Astrocyte (in vitro differentiated cells and primary cell): ENCODE data around the gene C1orf122.

ENCODE experiments used
- EZH2 ChIP-seq: IDR thresholded peaks from 2 replicates; pipeline ENCODE4 v1.6.1; 2012; ENCODE audit warnings: mild to moderate bottlenecking, low read length, inconsistent platforms; ENCODE audit not compliant: insufficient read depth
- TF ChIP-seq, protein P1 (sequence below): IDR thresholded peaks from 2 replicates; pipeline ENCODE4 v1.5.1; 2011; ENCODE audit warnings: low read depth, mild to moderate bottlenecking, inconsistent platforms, low read length, moderate library complexity; ENCODE audit not compliant: insufficient read depth

DNA sequence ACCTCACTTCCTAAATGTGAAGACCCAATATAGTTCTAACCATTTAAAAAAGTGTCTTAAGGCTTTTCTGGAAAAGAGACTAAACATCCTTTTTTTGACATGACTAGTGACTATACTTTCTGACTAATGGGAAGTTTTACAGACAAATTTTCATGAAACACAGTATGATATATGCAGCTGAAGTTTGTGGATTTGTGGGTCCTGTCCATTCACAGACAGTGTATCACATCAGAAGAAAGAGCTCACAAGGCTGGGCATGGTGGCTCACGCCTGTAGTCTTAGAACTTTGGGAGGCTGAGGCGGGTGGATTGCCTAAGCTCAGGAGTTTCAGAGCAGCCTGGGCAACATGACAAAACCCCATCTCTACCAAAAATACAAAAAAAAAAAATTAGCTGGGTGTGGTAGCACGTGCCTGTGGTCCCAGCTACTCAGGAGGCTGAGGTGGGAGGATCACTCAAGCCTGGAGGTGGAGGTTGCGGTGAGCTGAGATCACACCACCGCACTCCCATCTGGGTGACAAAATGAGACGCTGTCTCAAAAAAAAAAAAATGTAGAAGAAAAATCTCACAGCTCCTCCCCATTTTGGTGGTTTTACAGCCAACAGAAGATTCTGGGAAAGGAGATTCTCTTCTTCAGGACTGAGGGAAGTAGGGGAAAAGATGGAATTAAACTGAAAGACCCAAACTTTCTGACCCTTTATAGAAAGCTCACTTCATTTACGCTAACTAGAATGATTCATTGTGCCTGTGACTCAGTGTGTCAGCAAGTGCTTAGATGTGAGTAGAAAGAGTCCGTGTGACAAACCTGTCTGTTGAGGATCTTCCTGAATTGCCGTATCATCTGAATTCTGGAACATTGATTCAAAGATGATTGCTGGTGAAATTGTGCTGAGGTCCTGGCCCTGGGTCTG, 15.6 kb downstream of the C1orf122 start:
- TF ChIP-seq, protein P1, sequence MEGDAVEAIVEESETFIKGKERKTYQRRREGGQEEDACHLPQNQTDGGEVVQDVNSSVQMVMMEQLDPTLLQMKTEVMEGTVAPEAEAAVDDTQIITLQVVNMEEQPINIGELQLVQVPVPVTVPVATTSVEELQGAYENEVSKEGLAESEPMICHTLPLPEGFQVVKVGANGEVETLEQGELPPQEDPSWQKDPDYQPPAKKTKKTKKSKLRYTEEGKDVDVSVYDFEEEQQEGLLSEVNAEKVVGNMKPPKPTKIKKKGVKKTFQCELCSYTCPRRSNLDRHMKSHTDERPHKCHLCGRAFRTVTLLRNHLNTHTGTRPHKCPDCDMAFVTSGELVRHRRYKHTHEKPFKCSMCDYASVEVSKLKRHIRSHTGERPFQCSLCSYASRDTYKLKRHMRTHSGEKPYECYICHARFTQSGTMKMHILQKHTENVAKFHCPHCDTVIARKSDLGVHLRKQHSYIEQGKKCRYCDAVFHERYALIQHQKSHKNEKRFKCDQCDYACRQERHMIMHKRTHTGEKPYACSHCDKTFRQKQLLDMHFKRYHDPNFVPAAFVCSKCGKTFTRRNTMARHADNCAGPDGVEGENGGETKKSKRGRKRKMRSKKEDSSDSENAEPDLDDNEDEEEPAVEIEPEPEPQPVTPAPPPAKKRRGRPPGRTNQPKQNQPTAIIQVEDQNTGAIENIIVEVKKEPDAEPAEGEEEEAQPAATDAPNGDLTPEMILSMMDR = no peak
- TF ChIP-seq EZH2 = no peak
